Measurements from ENCODE around the gene SMAD5.

DNA sequence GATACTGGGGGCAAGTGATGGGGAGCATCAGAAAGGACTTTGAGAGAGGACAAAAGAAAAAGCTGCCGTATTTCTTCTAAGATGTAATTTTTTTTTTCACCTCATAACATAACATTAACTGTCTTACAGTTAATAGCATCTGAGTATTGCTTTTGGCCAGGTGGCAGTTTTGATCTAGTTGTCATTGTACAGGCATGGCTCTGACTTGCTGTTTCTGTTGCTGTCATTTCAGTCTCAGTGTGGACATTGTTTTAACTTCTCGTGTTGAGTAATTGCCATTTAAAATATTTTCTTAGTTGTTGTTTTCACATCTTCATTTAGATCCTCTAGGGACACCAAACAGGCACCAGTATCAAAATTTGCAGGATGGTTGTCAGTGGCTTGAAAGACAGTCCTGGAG, 12.4 kb downstream of the SMAD5 start:
- TF ChIP-seq, protein P1, sequence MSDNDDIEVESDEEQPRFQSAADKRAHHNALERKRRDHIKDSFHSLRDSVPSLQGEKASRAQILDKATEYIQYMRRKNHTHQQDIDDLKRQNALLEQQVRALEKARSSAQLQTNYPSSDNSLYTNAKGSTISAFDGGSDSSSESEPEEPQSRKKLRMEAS (IDR thresholded peaks at IDR 0.05): no peak
- TF ChIP-seq JUND (IDR thresholded peaks at IDR 0.05; ENCODE audit: low read length): no peak
- no peak for TF ChIP-seq HDAC6 (IDR thresholded peaks at IDR 0.05; ENCODE audit: low read depth, low read length)
- TF ChIP-seq, protein P2, sequence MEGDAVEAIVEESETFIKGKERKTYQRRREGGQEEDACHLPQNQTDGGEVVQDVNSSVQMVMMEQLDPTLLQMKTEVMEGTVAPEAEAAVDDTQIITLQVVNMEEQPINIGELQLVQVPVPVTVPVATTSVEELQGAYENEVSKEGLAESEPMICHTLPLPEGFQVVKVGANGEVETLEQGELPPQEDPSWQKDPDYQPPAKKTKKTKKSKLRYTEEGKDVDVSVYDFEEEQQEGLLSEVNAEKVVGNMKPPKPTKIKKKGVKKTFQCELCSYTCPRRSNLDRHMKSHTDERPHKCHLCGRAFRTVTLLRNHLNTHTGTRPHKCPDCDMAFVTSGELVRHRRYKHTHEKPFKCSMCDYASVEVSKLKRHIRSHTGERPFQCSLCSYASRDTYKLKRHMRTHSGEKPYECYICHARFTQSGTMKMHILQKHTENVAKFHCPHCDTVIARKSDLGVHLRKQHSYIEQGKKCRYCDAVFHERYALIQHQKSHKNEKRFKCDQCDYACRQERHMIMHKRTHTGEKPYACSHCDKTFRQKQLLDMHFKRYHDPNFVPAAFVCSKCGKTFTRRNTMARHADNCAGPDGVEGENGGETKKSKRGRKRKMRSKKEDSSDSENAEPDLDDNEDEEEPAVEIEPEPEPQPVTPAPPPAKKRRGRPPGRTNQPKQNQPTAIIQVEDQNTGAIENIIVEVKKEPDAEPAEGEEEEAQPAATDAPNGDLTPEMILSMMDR (IDR thresholded peaks at IDR 0.05; ENCODE audit: control extremely low read depth in 1 of 3, insufficient read depth in 1 of 3, low read depth in 1 of 3, low read length in 3 of 3): no peak
- no peak for TF ChIP-seq POLR2A (IDR thresholded peaks at IDR 0.05; ENCODE audit: control extremely low read depth in 1 of 2, low read depth in 2 of 2, low read length in 2 of 2)
- TF ChIP-seq EP300 (IDR thresholded peaks at IDR 0.05; ENCODE audit: borderline replicate concordance in 1 of 2, low read depth in 2 of 2, low read length in 2 of 2): no peak
- no peak for TF ChIP-seq SIRT6 (IDR thresholded peaks at IDR 0.05; ENCODE audit: low read length)
- TF ChIP-seq POU5F1 (IDR thresholded peaks at IDR 0.05; ENCODE audit: low read depth, low read length): no peak

Measured in H1 (cell line).